Fibroblast of skin of left biceps (primary cell): ENCODE results near the gene ABCC3.

ENCODE experiments used
- DNase-seq, 2 experiments: peaks; one replicate each; pipeline ENCODE4 v3.0.0-alpha.2; 2013; ENCODE audit warnings: low read depth in 2 of 2

Gene ABCC3

DNA sequence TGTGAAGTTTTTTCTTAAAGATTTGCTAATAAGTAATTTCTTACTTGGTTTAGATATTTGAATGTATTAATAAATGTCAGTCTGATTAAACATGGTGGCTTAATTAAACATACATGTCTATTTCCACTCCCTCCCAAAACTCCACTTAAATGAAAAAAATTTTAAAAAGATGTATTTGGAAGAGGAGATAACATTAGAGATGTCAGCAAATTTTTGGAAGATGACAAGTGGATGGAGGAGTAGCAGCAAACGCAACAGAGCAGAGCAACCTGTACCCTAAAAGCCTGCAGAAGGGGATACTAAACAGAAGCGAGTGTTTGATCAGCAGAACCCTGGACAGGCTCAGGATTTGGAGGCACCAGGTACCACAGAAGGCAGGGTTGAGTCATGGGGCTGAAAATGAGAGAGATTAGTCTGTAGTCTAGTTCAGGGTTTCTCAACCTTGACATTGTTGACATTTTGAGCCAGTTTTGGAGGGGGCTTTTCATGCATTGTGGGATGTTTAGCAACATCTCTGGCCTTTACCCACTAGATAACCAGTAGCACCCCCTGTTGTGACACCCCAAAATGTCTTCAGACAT, 102.5 kb downstream of the ABCC3 start:
- no peak for DNase-seq

DNA sequence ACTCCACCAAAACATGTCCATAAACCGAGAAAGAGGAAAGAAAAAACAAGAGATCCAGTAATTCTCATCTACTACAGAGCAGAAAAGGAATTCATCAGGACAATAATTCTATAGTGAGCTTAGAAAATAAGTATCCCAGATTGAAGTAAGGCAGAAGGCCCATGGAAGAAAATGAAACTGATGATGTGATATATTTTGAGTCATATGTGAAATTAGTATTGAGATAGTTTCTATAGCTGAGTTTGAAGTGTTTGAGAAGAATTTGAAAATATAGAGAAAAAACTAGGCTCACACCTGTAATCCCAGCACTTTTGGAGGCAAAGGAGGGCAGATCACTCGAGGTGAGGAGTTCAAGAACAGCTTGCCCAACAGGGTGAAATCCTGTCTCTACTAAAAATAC, 104.4 kb downstream of the ABCC3 start:
- DNase-seq, result no peak
